Ishikawa (cell line): ENCODE measurements around the gene CFAP141.

Source experiments
- CEBPB ChIP-seq: IDR thresholded peaks from 2 replicates; pipeline ENCODE4 v1.6.1; 2012
- CREB1 ChIP-seq: IDR thresholded peaks from 2 replicates; pipeline ENCODE4 v1.6.1; 2012; ENCODE audit warnings: low read depth
- EGR1 ChIP-seq: IDR thresholded peaks from 2 replicates; pipeline ENCODE4 v1.6.1; 2012
- EP300 ChIP-seq: IDR thresholded peaks from 2 replicates; pipeline ENCODE4 v1.6.1; 2012; ENCODE audit warnings: borderline replicate concordance
- FOXM1 ChIP-seq: IDR thresholded peaks from 2 replicates; pipeline ENCODE4 v1.6.1; 2012; ENCODE audit warnings: low read depth, borderline replicate concordance
- NFIC ChIP-seq: IDR thresholded peaks from 2 replicates; pipeline ENCODE4 v1.6.1; 2012
- TAF1 ChIP-seq: IDR thresholded peaks from 2 replicates; pipeline ENCODE4 v1.6.1; 2012; ENCODE audit warnings: low read depth, mild to moderate bottlenecking
- TCF12 ChIP-seq: IDR thresholded peaks from 2 replicates; pipeline ENCODE4 v1.6.1; 2012; ENCODE audit warnings: low read depth
- TEAD4 ChIP-seq: IDR thresholded peaks from 2 replicates; pipeline ENCODE4 v1.6.1; 2012
- YY1 ChIP-seq: IDR thresholded peaks from 2 replicates; pipeline ENCODE4 v1.6.1; 2012; ENCODE audit warnings: low read depth
- ZBTB7A ChIP-seq: IDR thresholded peaks from 2 replicates; pipeline ENCODE4 v1.6.1; 2012; ENCODE audit warnings: low read depth
- TF ChIP-seq, protein P1 (sequence below): IDR thresholded peaks from 2 replicates; pipeline ENCODE4 v1.6.1; 2012; ENCODE audit warnings: low read depth, mild to moderate bottlenecking
- TF ChIP-seq, protein P2 (sequence below): IDR thresholded peaks from 2 replicates; pipeline ENCODE4 v1.6.1; 2012
- TF ChIP-seq, protein P3 (sequence below): IDR thresholded peaks from 2 replicates; pipeline ENCODE4 v1.6.1; 2012

DNA sequence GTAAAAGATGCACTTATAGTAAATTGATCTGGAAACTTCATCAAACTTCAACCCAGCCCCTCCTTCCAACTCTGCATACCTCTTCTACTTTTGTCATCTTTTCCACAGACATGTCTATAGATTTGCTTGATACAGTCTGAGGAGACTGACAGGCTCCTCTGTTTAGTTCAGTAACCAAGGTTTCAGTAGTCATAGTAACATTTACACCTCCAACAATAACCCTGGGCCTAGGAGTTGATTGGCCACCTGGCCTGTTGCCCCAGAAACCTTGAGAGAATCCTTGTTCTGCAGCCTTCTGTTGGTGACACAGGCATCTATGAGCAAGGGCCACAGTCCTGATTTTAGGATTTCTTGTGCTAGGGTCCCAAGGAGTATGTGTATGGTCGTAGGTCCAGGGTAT, at the start of gene CFAP141:
- TF ChIP-seq EP300 (no peak), YY1 (no peak), CEBPB (no peak), NFIC (no peak), FOXM1 (no peak), TAF1 (no peak), ZBTB7A (no peak), TCF12 (no peak), CREB1 (no peak), EGR1 (no peak), TEAD4 (no peak)
- TF ChIP-seq, protein P1, sequence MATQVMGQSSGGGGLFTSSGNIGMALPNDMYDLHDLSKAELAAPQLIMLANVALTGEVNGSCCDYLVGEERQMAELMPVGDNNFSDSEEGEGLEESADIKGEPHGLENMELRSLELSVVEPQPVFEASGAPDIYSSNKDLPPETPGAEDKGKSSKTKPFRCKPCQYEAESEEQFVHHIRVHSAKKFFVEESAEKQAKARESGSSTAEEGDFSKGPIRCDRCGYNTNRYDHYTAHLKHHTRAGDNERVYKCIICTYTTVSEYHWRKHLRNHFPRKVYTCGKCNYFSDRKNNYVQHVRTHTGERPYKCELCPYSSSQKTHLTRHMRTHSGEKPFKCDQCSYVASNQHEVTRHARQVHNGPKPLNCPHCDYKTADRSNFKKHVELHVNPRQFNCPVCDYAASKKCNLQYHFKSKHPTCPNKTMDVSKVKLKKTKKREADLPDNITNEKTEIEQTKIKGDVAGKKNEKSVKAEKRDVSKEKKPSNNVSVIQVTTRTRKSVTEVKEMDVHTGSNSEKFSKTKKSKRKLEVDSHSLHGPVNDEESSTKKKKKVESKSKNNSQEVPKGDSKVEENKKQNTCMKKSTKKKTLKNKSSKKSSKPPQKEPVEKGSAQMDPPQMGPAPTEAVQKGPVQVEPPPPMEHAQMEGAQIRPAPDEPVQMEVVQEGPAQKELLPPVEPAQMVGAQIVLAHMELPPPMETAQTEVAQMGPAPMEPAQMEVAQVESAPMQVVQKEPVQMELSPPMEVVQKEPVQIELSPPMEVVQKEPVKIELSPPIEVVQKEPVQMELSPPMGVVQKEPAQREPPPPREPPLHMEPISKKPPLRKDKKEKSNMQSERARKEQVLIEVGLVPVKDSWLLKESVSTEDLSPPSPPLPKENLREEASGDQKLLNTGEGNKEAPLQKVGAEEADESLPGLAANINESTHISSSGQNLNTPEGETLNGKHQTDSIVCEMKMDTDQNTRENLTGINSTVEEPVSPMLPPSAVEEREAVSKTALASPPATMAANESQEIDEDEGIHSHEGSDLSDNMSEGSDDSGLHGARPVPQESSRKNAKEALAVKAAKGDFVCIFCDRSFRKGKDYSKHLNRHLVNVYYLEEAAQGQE: no peak
- TF ChIP-seq, protein P2, sequence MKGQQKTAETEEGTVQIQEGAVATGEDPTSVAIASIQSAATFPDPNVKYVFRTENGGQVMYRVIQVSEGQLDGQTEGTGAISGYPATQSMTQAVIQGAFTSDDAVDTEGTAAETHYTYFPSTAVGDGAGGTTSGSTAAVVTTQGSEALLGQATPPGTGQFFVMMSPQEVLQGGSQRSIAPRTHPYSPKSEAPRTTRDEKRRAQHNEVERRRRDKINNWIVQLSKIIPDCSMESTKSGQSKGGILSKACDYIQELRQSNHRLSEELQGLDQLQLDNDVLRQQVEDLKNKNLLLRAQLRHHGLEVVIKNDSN: no peak
- TF ChIP-seq, protein P3, sequence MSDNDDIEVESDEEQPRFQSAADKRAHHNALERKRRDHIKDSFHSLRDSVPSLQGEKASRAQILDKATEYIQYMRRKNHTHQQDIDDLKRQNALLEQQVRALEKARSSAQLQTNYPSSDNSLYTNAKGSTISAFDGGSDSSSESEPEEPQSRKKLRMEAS: no peak
